ENCODE data around the gene HMGN1. TPM values are rescaled to one million over a fixed set of nuclear protein-coding genes. Genes with fewer than 3 reads are reported as not detected.

Gene HMGN1
- total and polyA plus RNA-seq, 4 experiments from 2014 or later: 193 to 358 (median 236) TPM

GRCh38 chr21:39311164-39311563 is 37.7 kb downstream of the HMGN1 start:
- intact Hi-C loops (cut with micrococcal nuclease): loop anchor here (10.0 kb wide), 1 partner anchor 1946 kb away; the partner anchor contains the start of gene DYRK1A
- CTCF ChIA-PET (ENCODE audit: partially characterized antibody): interaction anchor here (1.3 to 1.6 kb wide), 2 partner anchors 14 to 77 kb away, joined by 3 to 5 read pairs; no protein-coding TSS in a partner anchor
- H3K4me3 Mint-ChIP-seq: peak overlapping the region in 2 of 8 donors; percentile 31 to 32

GRCh38 chr21:39307466-39307865 is 41.4 kb downstream of the HMGN1 start:
- peaks cover 29 to 58% (median 41%) of the 10 kb centered on the region in 4 donors for H3K4me1 Mint-ChIP-seq
- CTCF ChIA-PET (ENCODE audit: partially characterized antibody): no interaction called here
- H3K9me3 ChIP-seq (ENCODE audit: control insufficient read depth in 1 of 2, low read length in 2 of 2): no peaks in the 10 kb centered on the region
- H3K36me3 ChIP-seq (ENCODE audit: insufficient read depth, low read length): no peaks in the 10 kb centered on the region
- H3K4me3 Mint-ChIP-seq: no peak overlapping the region
- H3K9me3 Mint-ChIP-seq: no peaks in the 10 kb centered on the region
- peaks cover 0 to 2% of the 10 kb centered on the region in 2 donors for H3K27me3 Mint-ChIP-seq
- DNase-seq: no peak
- peaks cover 24% of the 10 kb centered on the region for H3K4me1 ChIP-seq (ENCODE audit: insufficient read depth, low read length)
- POLR2A ChIA-PET (ENCODE audit: partially characterized antibody): no interaction called here
- H3K36me3 Mint-ChIP-seq: peaks cover 14 to 44% of the 10 kb centered on the region in 2 donors
- H3K4me3 ChIP-seq (ENCODE audit: low read length in 2 of 2): no peak overlapping the region
- H3K27ac ChIP-seq (ENCODE audit: low read depth, low read length): no peak overlapping the region
- intact Hi-C loops (cut with micrococcal nuclease): no loop called here
- peak overlapping the region in 5 of 7 donors; percentile 13 to 96 (median 51) for H3K27ac Mint-ChIP-seq
- H3K27me3 ChIP-seq (ENCODE audit: insufficient read depth, low read length): no peaks in the 10 kb centered on the region

More at GRCh38 chr21:39311164-39311563, 37.7 kb downstream of the HMGN1 start:
- peak overlapping the region in 4 of 7 donors; percentile 35 to 96 (median 74) for H3K27ac Mint-ChIP-seq
- no peak for DNase-seq
- H3K27me3 Mint-ChIP-seq: peaks cover 0 to 2% of the 10 kb centered on the region in 2 donors
- POLR2A ChIA-PET (ENCODE audit: partially characterized antibody): interaction anchor here (1.7 to 8.6 kb wide), 5 partner anchors 10 to 128 kb away, joined by 7 to 197 read pairs (median 29); partner anchors contain the start of genes HMGN1 and PSMG1
- peaks cover 6 to 44% of the 10 kb centered on the region in 2 donors for H3K36me3 Mint-ChIP-seq
- H3K4me1 Mint-ChIP-seq: peaks cover 34 to 62% (median 48%) of the 10 kb centered on the region in 4 donors
- Histone ChIP-seq H3K9me3 (ENCODE audit: control insufficient read depth in 1 of 2, low read length in 2 of 2) (no peaks in the 10 kb centered on the region), H3K27me3 (ENCODE audit: insufficient read depth, low read length) (no peaks in the 10 kb centered on the region), H3K4me1 (ENCODE audit: insufficient read depth, low read length) (peaks cover 42% of the 10 kb centered on the region), H3K36me3 (ENCODE audit: insufficient read depth, low read length) (no peaks in the 10 kb centered on the region), H3K27ac (ENCODE audit: low read depth, low read length) (no peak overlapping the region), H3K4me3 (ENCODE audit: low read length in 2 of 2) (no peak overlapping the region)
- H3K9me3 Mint-ChIP-seq: peaks cover 0 to 2% (median 0%) of the 10 kb centered on the region in 8 donors

- H3K4me3 ChIP-seq (ENCODE audit: low read length in 2 of 2): no peak overlapping the region
- Mint-ChIP-seq H3K27me3 (no peaks in the 10 kb centered on the region), H3K36me3 (peaks cover 43 to 56% of the 10 kb centered on the region in 2 donors), H3K4me3 (peak overlapping the region in 2 of 8 donors; percentile 28 to 39), H3K4me1 (peaks cover 25 to 50% (median 34%) of the 10 kb centered on the region in 4 donors), H3K9me3 (peaks cover 0 to 7% (median 4%) of the 10 kb centered on the region in 8 donors), H3K27ac (no peak overlapping the region)
- ChIA-PET CTCF (ENCODE audit: partially characterized antibody) (interaction anchor here (1.4 kb wide), 1 partner anchor 13 kb away, joined by 3 read pairs; the partner anchor contains the start of gene BRWD1), POLR2A (ENCODE audit: partially characterized antibody) (interaction anchor here (1.1 to 4.2 kb wide), 2 partner anchors 12 to 17 kb away, joined by 3 to 21 read pairs; partner anchors contain the start of gene BRWD1)
- H3K27me3 ChIP-seq (ENCODE audit: insufficient read depth, low read length): no peaks in the 10 kb centered on the region
- intact Hi-C loops (cut with micrococcal nuclease): no loop called here
- H3K9me3 ChIP-seq (ENCODE audit: control insufficient read depth in 1 of 2, low read length in 2 of 2): no peaks in the 10 kb centered on the region
- peaks cover 32% of the 10 kb centered on the region for H3K36me3 ChIP-seq (ENCODE audit: insufficient read depth, low read length)
- H3K4me1 ChIP-seq (ENCODE audit: insufficient read depth, low read length): peaks cover 13% of the 10 kb centered on the region
- no peak overlapping the region for H3K27ac ChIP-seq (ENCODE audit: low read depth, low read length)
- DNase-seq: no peak
Observed at GRCh38 chr21:39300587-39300986, 48.3 kb downstream of the HMGN1 start.

GRCh38 chr21:39296891-39297290 is 52.0 kb downstream of the HMGN1 start:
- Histone ChIP-seq H3K36me3 (ENCODE audit: insufficient read depth, low read length) (peaks cover 58% of the 10 kb centered on the region), H3K4me1 (ENCODE audit: insufficient read depth, low read length) (peaks cover 13% of the 10 kb centered on the region), H3K27me3 (ENCODE audit: insufficient read depth, low read length) (no peaks in the 10 kb centered on the region), H3K27ac (ENCODE audit: low read depth, low read length) (no peak overlapping the region), H3K4me3 (ENCODE audit: low read length in 2 of 2) (no peak overlapping the region), H3K9me3 (ENCODE audit: control insufficient read depth in 1 of 2, low read length in 2 of 2) (no peaks in the 10 kb centered on the region)
- Mint-ChIP-seq H3K27ac (peak overlapping the region in 2 of 7 donors; percentile 3 to 15), H3K4me3 (no peak overlapping the region), H3K36me3 (peaks cover 57 to 80% of the 10 kb centered on the region in 2 donors), H3K4me1 (peaks cover 23 to 41% (median 30%) of the 10 kb centered on the region in 4 donors), H3K27me3 (no peaks in the 10 kb centered on the region), H3K9me3 (peaks cover 0 to 7% (median 4%) of the 10 kb centered on the region in 8 donors)
- ChIA-PET POLR2A (ENCODE audit: partially characterized antibody) (interaction anchor here (0.9 to 1.5 kb wide), 3 partner anchors 15 to 51 kb away, joined by 4 to 7 read pairs (median 5); no protein-coding TSS in a partner anchor), CTCF (ENCODE audit: partially characterized antibody) (interaction anchor here (1.1 kb wide), 2 partner anchors 15 to 21 kb away, joined by 3 read pairs; no protein-coding TSS in a partner anchor)
- intact Hi-C loops (cut with micrococcal nuclease): no loop called here
- DNase-seq: no peak

Other genes with a start within 250 kb of the HMGN1 start
- 10 to 100 TPM; 17.2 to 19.9 TPM for gene PSMG1, start 165.6 kb downstream of the HMGN1 start, total RNA-seq
- 10 to 100 TPM; 41.9 to 45.3 TPM for gene PSMG1, start 165.6 kb downstream of the HMGN1 start, polyA plus RNA-seq
- 10 to 100 TPM; 92.9 to 99.0 TPM for gene BRWD1, start 35.5 kb downstream of the HMGN1 start, total RNA-seq
- 10 to 100 TPM; 32.7 to 39.2 TPM for gene BRWD1, start 35.5 kb downstream of the HMGN1 start, polyA plus RNA-seq
- gene LCA5L, start 96.7 kb upstream of the HMGN1 start, total RNA-seq: not detected
- not detected for gene LCA5L, start 96.7 kb upstream of the HMGN1 start, polyA plus RNA-seq
- 1 to 10 TPM in 1 of 2 experiments, under 1 TPM in 1; 0.58 to 2.4 TPM for gene SH3BGR, start 102.9 kb upstream of the HMGN1 start, total RNA-seq
- gene SH3BGR, start 102.9 kb upstream of the HMGN1 start, polyA plus RNA-seq: 1 to 10 TPM; 1.4 to 2.5 TPM

All from CD4-positive, alpha-beta memory T cell (primary cell).